ENCODE results near the gene TLCD2.

Gene TLCD2

DNA sequence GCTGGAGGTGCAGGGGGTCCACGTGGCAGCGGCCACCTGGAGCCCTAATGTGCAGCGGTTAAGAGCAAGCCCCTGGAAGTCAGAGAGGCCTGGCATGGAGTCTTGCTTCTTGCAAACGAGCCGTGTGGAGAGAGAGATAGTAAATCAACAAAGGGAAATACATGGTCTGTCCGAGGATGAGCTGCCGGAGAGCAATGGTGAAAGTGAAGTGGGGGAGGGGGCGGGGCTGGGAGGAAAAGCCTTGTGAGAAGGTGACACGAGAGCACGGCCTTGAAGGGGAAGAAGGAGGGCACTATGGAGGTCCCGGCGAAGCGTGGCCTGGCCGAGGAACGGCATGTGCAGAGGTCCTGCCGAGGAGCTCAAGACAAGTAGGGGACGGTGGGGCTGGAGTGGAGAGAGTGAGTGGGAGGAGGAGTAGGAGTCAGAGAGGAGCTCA is 45.7 kb upstream of the TLCD2 start:
- no peak for TF ChIP-seq FOXM1 (IDR thresholded peaks at IDR 0.05; ENCODE audit: borderline replicate concordance, low read depth)
- TF ChIP-seq EP300 (IDR thresholded peaks at IDR 0.05; ENCODE audit: borderline replicate concordance): no peak
- TF ChIP-seq CREB1 (IDR thresholded peaks at IDR 0.05; ENCODE audit: low read depth): no peak
- no peak for TF ChIP-seq YY1 (IDR thresholded peaks at IDR 0.05; ENCODE audit: low read depth)
- TF ChIP-seq CEBPB (IDR thresholded peaks at IDR 0.05): no peak
- TF ChIP-seq TCF12 (IDR thresholded peaks at IDR 0.05; ENCODE audit: low read depth): no peak
- no peak for TF ChIP-seq RAD21 (IDR thresholded peaks at IDR 0.05; ENCODE audit: low read depth)
- TF ChIP-seq, protein P1, sequence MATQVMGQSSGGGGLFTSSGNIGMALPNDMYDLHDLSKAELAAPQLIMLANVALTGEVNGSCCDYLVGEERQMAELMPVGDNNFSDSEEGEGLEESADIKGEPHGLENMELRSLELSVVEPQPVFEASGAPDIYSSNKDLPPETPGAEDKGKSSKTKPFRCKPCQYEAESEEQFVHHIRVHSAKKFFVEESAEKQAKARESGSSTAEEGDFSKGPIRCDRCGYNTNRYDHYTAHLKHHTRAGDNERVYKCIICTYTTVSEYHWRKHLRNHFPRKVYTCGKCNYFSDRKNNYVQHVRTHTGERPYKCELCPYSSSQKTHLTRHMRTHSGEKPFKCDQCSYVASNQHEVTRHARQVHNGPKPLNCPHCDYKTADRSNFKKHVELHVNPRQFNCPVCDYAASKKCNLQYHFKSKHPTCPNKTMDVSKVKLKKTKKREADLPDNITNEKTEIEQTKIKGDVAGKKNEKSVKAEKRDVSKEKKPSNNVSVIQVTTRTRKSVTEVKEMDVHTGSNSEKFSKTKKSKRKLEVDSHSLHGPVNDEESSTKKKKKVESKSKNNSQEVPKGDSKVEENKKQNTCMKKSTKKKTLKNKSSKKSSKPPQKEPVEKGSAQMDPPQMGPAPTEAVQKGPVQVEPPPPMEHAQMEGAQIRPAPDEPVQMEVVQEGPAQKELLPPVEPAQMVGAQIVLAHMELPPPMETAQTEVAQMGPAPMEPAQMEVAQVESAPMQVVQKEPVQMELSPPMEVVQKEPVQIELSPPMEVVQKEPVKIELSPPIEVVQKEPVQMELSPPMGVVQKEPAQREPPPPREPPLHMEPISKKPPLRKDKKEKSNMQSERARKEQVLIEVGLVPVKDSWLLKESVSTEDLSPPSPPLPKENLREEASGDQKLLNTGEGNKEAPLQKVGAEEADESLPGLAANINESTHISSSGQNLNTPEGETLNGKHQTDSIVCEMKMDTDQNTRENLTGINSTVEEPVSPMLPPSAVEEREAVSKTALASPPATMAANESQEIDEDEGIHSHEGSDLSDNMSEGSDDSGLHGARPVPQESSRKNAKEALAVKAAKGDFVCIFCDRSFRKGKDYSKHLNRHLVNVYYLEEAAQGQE (IDR thresholded peaks at IDR 0.05; ENCODE audit: low read depth): no peak
- no peak for TF ChIP-seq NFIC (IDR thresholded peaks at IDR 0.05)

DNA sequence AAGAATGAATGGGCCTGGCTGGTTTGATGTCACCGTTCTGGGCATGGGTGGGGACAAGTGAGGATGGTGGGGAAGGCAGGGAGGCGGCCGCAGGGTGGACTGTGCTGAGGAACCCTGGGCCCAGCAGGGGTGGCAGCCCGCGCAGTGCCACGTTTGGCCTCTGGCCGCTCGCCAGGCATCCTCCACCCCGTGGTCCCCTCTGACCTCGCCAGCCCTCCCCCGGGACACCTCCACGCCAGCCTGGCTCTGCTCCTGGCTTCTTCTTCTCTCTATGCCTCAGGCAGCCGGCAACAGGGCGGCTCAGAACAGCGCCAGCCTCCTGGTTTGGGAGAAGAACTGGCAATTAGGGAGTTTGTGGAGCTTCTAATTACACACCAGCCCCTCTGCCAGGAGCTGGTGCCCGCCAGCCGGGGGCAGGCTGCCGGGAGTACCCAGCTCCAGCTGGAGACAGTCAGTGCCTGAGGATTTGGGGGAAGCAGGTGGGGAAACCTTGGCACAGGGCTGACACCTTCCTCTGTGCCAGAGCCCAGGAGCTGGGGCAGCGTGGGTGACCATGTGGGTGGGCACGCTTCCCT is 45.2 kb upstream of the TLCD2 start:
- no peak for TF ChIP-seq YY1 (IDR thresholded peaks at IDR 0.05; ENCODE audit: low read depth)
- TF ChIP-seq, protein P2, sequence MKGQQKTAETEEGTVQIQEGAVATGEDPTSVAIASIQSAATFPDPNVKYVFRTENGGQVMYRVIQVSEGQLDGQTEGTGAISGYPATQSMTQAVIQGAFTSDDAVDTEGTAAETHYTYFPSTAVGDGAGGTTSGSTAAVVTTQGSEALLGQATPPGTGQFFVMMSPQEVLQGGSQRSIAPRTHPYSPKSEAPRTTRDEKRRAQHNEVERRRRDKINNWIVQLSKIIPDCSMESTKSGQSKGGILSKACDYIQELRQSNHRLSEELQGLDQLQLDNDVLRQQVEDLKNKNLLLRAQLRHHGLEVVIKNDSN (IDR thresholded peaks at IDR 0.05): no peak
- no peak for TF ChIP-seq CREB1 (IDR thresholded peaks at IDR 0.05; ENCODE audit: low read depth)
- TF ChIP-seq ZBTB7A (IDR thresholded peaks at IDR 0.05; ENCODE audit: low read depth): no peak
- TF ChIP-seq, protein P1 (IDR thresholded peaks at IDR 0.05; ENCODE audit: low read depth): no peak
- no peak for TF ChIP-seq FOXM1 (IDR thresholded peaks at IDR 0.05; ENCODE audit: borderline replicate concordance, low read depth)
- TF ChIP-seq EP300 (IDR thresholded peaks at IDR 0.05; ENCODE audit: borderline replicate concordance): no peak
- TF ChIP-seq, protein P3, sequence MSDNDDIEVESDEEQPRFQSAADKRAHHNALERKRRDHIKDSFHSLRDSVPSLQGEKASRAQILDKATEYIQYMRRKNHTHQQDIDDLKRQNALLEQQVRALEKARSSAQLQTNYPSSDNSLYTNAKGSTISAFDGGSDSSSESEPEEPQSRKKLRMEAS (IDR thresholded peaks at IDR 0.05): no peak
- no peak for TF ChIP-seq CEBPB (IDR thresholded peaks at IDR 0.05)
- no peak for TF ChIP-seq TAF1 (IDR thresholded peaks at IDR 0.05; ENCODE audit: low read depth)
- no peak for TF ChIP-seq NFIC (IDR thresholded peaks at IDR 0.05)
- TF ChIP-seq TEAD4 (IDR thresholded peaks at IDR 0.05): no peak
- TF ChIP-seq TCF12 (IDR thresholded peaks at IDR 0.05; ENCODE audit: low read depth): no peak
- no peak for TF ChIP-seq RAD21 (IDR thresholded peaks at IDR 0.05; ENCODE audit: low read depth)

DNA sequence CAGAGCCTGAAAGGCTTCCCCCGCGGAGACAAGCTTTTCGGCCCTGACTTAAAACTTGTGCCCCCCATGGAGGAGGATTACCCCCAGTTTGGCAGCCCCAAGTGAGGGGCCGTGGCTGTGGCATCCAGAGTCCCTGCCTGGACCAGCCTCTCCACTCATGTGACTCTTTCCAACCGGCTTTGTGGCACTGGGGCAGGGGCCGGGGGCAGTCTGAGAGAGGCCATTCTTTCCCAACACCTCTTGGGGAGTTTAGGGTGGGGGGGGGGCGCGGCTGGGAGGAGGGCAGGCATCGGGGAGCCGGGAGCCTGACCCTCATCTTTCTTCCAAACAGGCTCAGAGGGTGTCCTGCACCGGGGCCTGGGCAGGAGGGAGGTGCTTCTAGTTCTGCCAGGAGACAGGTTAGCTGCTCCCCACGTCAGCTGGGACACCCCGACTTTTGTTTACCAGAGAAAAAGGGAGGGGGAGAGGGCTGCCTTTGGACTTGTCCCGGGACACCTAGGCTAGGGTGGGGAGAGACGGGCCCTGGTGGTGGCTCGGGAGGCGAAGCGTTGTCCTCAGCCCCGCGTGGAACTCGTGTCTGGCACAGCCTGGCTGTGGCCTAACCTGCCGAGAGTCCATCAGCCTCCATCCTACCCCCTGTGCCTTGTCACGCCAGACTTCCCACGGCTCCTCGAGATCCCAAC is 44.4 kb upstream of the TLCD2 start:
- TF ChIP-seq FOXM1 (IDR thresholded peaks at IDR 0.05; ENCODE audit: borderline replicate concordance, low read depth) (no peak), EGR1 (IDR thresholded peaks at IDR 0.05) (no peak), TEAD4 (IDR thresholded peaks at IDR 0.05) (no peak), CEBPB (IDR thresholded peaks at IDR 0.05) (no peak), YY1 (IDR thresholded peaks at IDR 0.05; ENCODE audit: low read depth) (no peak), CREB1 (IDR thresholded peaks at IDR 0.05; ENCODE audit: low read depth) (no peak), NFIC (IDR thresholded peaks at IDR 0.05) (no peak)
- TF ChIP-seq, protein P2 (IDR thresholded peaks at IDR 0.05): no peak
- TF ChIP-seq, protein P1 (IDR thresholded peaks at IDR 0.05; ENCODE audit: low read depth): no peak

DNA sequence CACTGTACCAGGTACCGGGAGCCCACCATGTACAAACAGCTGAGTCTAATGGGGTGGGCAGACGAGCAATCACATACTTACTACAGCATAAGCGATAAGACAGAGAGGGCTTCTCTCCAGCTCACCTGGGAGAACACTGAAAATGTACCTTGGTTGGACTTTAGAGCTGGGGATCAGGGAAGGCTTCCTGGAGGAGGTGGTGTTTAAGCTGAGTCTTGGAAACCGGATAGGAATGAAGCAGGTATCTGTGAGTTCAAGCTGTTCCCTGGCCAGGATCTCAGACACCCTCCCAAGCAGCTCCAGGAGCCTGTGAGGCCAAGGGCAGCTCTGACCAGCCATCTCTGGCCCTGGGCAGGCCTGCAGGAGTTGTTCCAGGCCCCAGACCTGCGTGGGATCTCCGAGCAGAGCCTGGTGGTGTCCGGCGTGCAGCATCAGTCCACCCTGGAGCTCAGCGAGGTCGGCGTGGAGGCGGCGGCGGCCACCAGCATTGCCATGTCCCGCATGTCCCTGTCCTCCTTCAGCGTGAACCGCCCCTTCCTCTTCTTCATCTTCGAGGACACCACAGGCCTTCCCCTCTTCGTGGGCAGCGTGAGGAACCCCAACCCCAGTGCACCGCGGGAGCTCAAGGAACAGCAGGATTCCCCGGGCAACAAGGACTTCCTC is 43.7 kb upstream of the TLCD2 start:
- no peak for TF ChIP-seq FOXM1 (IDR thresholded peaks at IDR 0.05; ENCODE audit: borderline replicate concordance, low read depth)
- no peak for TF ChIP-seq TEAD4 (IDR thresholded peaks at IDR 0.05)
- TF ChIP-seq TAF1 (IDR thresholded peaks at IDR 0.05; ENCODE audit: low read depth): no peak
- no peak for TF ChIP-seq ZBTB7A (IDR thresholded peaks at IDR 0.05; ENCODE audit: low read depth)
- TF ChIP-seq NFIC (IDR thresholded peaks at IDR 0.05): no peak
- TF ChIP-seq, protein P2 (IDR thresholded peaks at IDR 0.05): no peak
- TF ChIP-seq, protein P1 (IDR thresholded peaks at IDR 0.05; ENCODE audit: low read depth): no peak
- TF ChIP-seq EP300 (IDR thresholded peaks at IDR 0.05; ENCODE audit: borderline replicate concordance): no peak
